ENCODE data around the gene LHX4. TPM values are rescaled to one million over a fixed set of nuclear protein-coding genes. Genes with fewer than 3 reads are reported as not detected.
A peak's percentile ranks its signal among the peaks of the same experiment; 100 is the strongest.

Gene LHX4
- total and polyA plus RNA-seq, 7 donors: 0.01 to 0.04 TPM; not detected in 5

DNA sequence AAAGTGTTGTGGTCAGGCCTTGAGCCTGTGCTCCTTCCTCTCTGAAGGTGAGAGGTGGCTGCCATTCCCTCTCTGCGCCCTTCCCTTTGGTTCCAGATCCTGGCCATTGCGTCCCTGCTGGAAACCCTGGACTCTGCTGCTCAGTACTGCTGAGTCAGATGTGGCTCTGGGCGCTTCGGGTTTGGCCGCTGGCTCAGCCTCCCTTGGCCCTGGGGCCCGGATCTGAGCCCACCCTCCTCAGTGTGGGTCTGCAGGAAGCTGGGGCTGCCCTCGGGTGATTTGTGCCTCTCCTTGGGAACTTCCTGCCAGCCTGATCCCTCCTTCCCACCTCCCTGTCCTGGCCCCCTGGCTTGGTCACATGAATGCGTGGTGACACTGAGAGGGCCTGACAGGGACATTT, 43.2 kb upstream of the LHX4 start:
- Histone ChIP-seq H3K27ac (no peak overlapping the region), H3K9me3 (no peaks in the 10 kb centered on the region), H3K4me1 (no peaks in the 10 kb centered on the region), H3K4me3 (no peak overlapping the region), H3K36me3 (ENCODE audit: insufficient read depth in 1 of 2, low read depth in 1 of 2) (peaks cover 0 to 98% of the 10 kb centered on the region in 2 donors), H3K27me3 (ENCODE audit: insufficient read depth in 3 of 3, low read length in 2 of 3) (no peaks in the 10 kb centered on the region)
- intact Hi-C loops (cut with DNase I): loop anchor here in 1 of 2 donors (5.0 kb wide), 1 partner anchor 295 kb away; no protein-coding TSS in a partner anchor
- TF ChIP-seq, protein P1, sequence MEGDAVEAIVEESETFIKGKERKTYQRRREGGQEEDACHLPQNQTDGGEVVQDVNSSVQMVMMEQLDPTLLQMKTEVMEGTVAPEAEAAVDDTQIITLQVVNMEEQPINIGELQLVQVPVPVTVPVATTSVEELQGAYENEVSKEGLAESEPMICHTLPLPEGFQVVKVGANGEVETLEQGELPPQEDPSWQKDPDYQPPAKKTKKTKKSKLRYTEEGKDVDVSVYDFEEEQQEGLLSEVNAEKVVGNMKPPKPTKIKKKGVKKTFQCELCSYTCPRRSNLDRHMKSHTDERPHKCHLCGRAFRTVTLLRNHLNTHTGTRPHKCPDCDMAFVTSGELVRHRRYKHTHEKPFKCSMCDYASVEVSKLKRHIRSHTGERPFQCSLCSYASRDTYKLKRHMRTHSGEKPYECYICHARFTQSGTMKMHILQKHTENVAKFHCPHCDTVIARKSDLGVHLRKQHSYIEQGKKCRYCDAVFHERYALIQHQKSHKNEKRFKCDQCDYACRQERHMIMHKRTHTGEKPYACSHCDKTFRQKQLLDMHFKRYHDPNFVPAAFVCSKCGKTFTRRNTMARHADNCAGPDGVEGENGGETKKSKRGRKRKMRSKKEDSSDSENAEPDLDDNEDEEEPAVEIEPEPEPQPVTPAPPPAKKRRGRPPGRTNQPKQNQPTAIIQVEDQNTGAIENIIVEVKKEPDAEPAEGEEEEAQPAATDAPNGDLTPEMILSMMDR (IDR thresholded peaks at IDR 0.05): no peak
- WGBS, 3 donors: 68 to 80% (median 75%) methylated on average over 8 of the region's 8 CpGs
- DNase-seq (no peak), ATAC-seq (no peak)

DNA sequence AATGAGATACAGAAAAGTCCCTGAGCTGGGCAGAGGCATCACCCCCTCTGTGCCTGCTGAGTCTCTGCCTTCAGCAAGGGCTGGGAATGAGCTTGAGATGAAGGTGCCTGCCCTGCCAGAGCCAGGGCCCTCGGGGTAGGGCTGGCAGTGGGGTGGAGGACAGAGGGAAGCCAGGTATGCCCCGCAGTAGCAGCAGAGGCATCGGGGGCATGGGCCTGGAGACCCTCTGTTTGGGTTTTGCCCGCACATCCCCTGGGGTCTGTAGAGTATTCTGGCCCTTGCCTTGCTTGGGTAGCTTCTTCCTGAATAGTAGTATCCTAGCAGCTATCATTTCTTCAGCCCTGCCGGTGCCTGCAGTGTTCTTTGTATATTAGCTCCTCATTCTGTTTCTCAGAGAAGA, 42.4 kb upstream of the LHX4 start:
- Histone ChIP-seq H3K27me3 (ENCODE audit: insufficient read depth in 3 of 3, low read length in 2 of 3) (no peaks in the 10 kb centered on the region), H3K9me3 (no peaks in the 10 kb centered on the region), H3K36me3 (ENCODE audit: insufficient read depth in 1 of 2, low read depth in 1 of 2) (peaks cover 0 to 96% of the 10 kb centered on the region in 2 donors), H3K4me1 (no peaks in the 10 kb centered on the region), H3K27ac (no peak overlapping the region), H3K4me3 (no peak overlapping the region)
- intact Hi-C loops (cut with DNase I): loop anchor here in 1 of 2 donors (5.0 kb wide), 1 partner anchor 295 kb away; no protein-coding TSS in a partner anchor
- WGBS, 3 donors: 91 to 92% (median 92%) methylated on average over 5 of the region's 5 CpGs
- ATAC-seq: no peak
- TF ChIP-seq, protein P1 (IDR thresholded peaks at IDR 0.05): no peak
- no peak for DNase-seq

GRCh38 chr1:180188091-180188506, 42.0 kb upstream of the LHX4 start:
- Histone ChIP-seq H3K4me3 (no peak overlapping the region), H3K4me1 (no peaks in the 10 kb centered on the region), H3K27ac (no peak overlapping the region), H3K27me3 (ENCODE audit: insufficient read depth in 3 of 3, low read length in 2 of 3) (no peaks in the 10 kb centered on the region), H3K9me3 (no peaks in the 10 kb centered on the region), H3K36me3 (ENCODE audit: insufficient read depth in 1 of 2, low read depth in 1 of 2) (peaks cover 0 to 96% of the 10 kb centered on the region in 2 donors)
- 43 to 56% (median 55%) methylated on average over 8 of the region's 8 CpGs for WGBS, 3 donors
- DNase-seq: peak in 1 of 2 donors; percentile 69
- peak; percentile 16 to 65 (median 42) for ATAC-seq
- TF ChIP-seq, protein P1 (IDR thresholded peaks at IDR 0.05): peak; percentile 55
- intact Hi-C loops (cut with DNase I): loop anchor here in 1 of 2 donors (5.0 kb wide), 1 partner anchor 294 kb away; no protein-coding TSS in a partner anchor

DNA sequence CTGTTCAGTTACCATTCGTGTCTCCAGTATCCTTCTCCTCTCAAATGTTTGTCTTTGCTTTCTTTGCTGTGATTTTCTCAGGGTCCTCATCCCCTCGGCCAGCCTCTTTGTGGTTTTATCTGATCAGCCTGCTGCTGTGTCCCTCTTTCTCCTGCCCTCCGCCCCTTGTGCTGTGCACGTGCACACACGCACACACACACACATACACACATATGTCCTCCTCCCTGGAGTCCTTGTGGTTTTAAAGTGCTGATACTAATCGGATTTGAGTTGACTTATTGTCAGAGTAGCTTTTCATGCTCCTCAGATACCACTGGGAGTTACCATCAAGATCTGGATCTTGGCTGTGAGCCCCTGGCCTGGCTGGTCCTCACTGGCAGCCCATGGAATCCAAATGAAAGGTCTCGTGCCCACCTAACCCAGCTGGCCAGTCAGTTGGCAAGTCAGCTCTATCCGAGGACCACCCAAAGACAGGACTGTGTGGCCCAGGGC, 41.3 kb upstream of the LHX4 start:
- Histone ChIP-seq H3K27me3 (ENCODE audit: insufficient read depth in 3 of 3, low read length in 2 of 3) (no peaks in the 10 kb centered on the region), H3K9me3 (no peaks in the 10 kb centered on the region), H3K4me1 (no peaks in the 10 kb centered on the region), H3K4me3 (no peak overlapping the region), H3K27ac (no peak overlapping the region), H3K36me3 (ENCODE audit: insufficient read depth in 1 of 2, low read depth in 1 of 2) (peaks cover 0 to 94% of the 10 kb centered on the region in 2 donors)
- DNase-seq: no peak
- intact Hi-C loops (cut with DNase I): loop anchor here in 1 of 2 donors (5.0 kb wide), 1 partner anchor 294 kb away; no protein-coding TSS in a partner anchor
- no peak for ATAC-seq
- WGBS, 3 donors: 86 to 91% (median 91%) methylated on average over 8 of the region's 8 CpGs
- TF ChIP-seq, protein P1 (IDR thresholded peaks at IDR 0.05): no peak

- WGBS, 3 donors: 94 to 98% (median 96%) methylated on average over 5 of the region's 5 CpGs
- Histone ChIP-seq H3K4me3 (no peak overlapping the region), H3K9me3 (no peaks in the 10 kb centered on the region), H3K4me1 (no peaks in the 10 kb centered on the region), H3K27me3 (ENCODE audit: insufficient read depth in 3 of 3, low read length in 2 of 3) (no peaks in the 10 kb centered on the region), H3K36me3 (ENCODE audit: insufficient read depth in 1 of 2, low read depth in 1 of 2) (peaks cover 0 to 91% of the 10 kb centered on the region in 2 donors), H3K27ac (no peak overlapping the region)
- DNase-seq (no peak), ATAC-seq (no peak)
- intact Hi-C loops (cut with DNase I): no loop called here
- TF ChIP-seq, protein P1 (IDR thresholded peaks at IDR 0.05): no peak
These were observed 40.0 kb upstream of the LHX4 start for GRCh38 chr1:180190091-180190490.

Data from psoas muscle (tissue), 8 donors.